Central memory CD8-positive, alpha-beta T cell (primary cell): ENCODE data around the gene RNF13.
"Not testable (repeated sequence)": the region's sequence is repeated elsewhere in the genome, so short reads cannot be mapped to it uniquely, and the experiment has no call there.

Experiments used
- ATAC-seq: fragments of 150-1000 bp; cut with Tn5 transposase; replicated peaks from 2 replicates; pipeline ENCODE4 v1.10.0; 2022; ENCODE audit warnings: mild to moderate bottlenecking, moderate FRiP score, moderate number of reproducible peaks; ENCODE audit not compliant: poor library complexity, severe bottlenecking; ENCODE audit errors: extremely low read depth
- DNase-seq, 2 donors: peaks; one replicate each; pipeline ENCODE4 v3.0.0; 2021; ENCODE audit warnings: low spot score in 2 of 2
- H3K27ac Mint-ChIP-seq: one replicate; pipeline ENCODE4 v1.8.0; 2022; ENCODE audit warnings: low read depth, mild to moderate bottlenecking, moderate library complexity, mixed read lengths
- H3K27me3 Mint-ChIP-seq: one replicate; pipeline ENCODE4 v1.8.0; 2022; ENCODE audit warnings: mixed read lengths
- H3K36me3 Mint-ChIP-seq: one replicate; pipeline ENCODE4 v1.8.0; 2022; ENCODE audit warnings: mild to moderate bottlenecking, moderate library complexity, mixed read lengths; ENCODE audit not compliant: insufficient read depth
- H3K4me1 Mint-ChIP-seq: one replicate; pipeline ENCODE4 v1.8.0; 2022; ENCODE audit warnings: mixed read lengths
- H3K4me3 Mint-ChIP-seq: one replicate; pipeline ENCODE4 v1.8.0; 2022; ENCODE audit warnings: mild to moderate bottlenecking, moderate library complexity, mixed read lengths
- H3K9me3 Mint-ChIP-seq: one replicate; pipeline ENCODE4 v1.8.0; 2022; ENCODE audit warnings: mixed read lengths

RNF13 gene

GRCh38 chr3:149970716-149971402 is 157.8 kb downstream of the RNF13 start, which contains the start of gene PFN2:
Gene PFN2 (minus strand): TSS chr3:149970895. CDS start chr3:149970856, 39 bp downstream.
- DNase-seq, result peak; percentile 35 to 40
- peak; percentile 57 for ATAC-seq
- H3K27me3 Mint-ChIP-seq, result peaks cover 20% of the 10 kb centered on the region

GRCh38 chr3:149971403-149972075 is 158.5 kb downstream of the RNF13 start:
- peaks cover 20% of the 10 kb centered on the region for H3K27me3 Mint-ChIP-seq
- no peaks in the 10 kb centered on the region for H3K9me3 Mint-ChIP-seq
- peak; percentile 5 for ATAC-seq
- no peak for DNase-seq
- peaks cover 6% of the 10 kb centered on the region for H3K36me3 Mint-ChIP-seq
- H3K4me1 Mint-ChIP-seq, result peaks cover 19% of the 10 kb centered on the region
- peak overlapping the region; percentile 89 for H3K4me3 Mint-ChIP-seq
- H3K27ac Mint-ChIP-seq, result peak overlapping the region; percentile 75

More at GRCh38 chr3:149970716-149971402, 157.8 kb downstream of the RNF13 start, which contains the start of gene PFN2:
- H3K36me3 Mint-ChIP-seq, result peaks cover 6% of the 10 kb centered on the region
- H3K4me1 Mint-ChIP-seq, result peaks cover 19% of the 10 kb centered on the region
- peak within 1 kb of the TSS; percentile 75 for H3K27ac Mint-ChIP-seq
- H3K9me3 Mint-ChIP-seq, result no peaks in the 10 kb centered on the region
- H3K4me3 Mint-ChIP-seq, result peak within 1 kb of the TSS; percentile 89

GRCh38 chr3:149975919-149976318 is 162.9 kb downstream of the RNF13 start:
- Mint-ChIP-seq H3K4me3 (no peak overlapping the region), H3K36me3 (peaks cover 5% of the 10 kb centered on the region), H3K27ac (no peak overlapping the region), H3K27me3 (peaks cover 20% of the 10 kb centered on the region), H3K9me3 (no peaks in the 10 kb centered on the region), H3K4me1 (peaks cover 7% of the 10 kb centered on the region)
- DNase-seq (no peak), ATAC-seq (no peak)

- Mint-ChIP-seq H3K4me1 (no peaks in the 10 kb centered on the region), H3K9me3 (no peaks in the 10 kb centered on the region), H3K4me3 (no peak overlapping the region), H3K27ac (no peak overlapping the region), H3K27me3 (peaks cover 10% of the 10 kb centered on the region), H3K36me3 (no peaks in the 10 kb centered on the region)
- no peak for DNase-seq
- ATAC-seq, result no peak
Observed at GRCh38 chr3:149977386-149977785, 164.4 kb downstream of the RNF13 start.

GRCh38 chr3:149981979-149982378 is 169.0 kb downstream of the RNF13 start:
- H3K27ac Mint-ChIP-seq, H3K4me1 Mint-ChIP-seq, H3K9me3 Mint-ChIP-seq, H3K4me3 Mint-ChIP-seq, H3K36me3 Mint-ChIP-seq, DNase-seq: not testable (repeated sequence)
- peaks cover 19% of the 10 kb centered on the region for H3K27me3 Mint-ChIP-seq
- ATAC-seq, result peak; percentile 36

- not testable (repeated sequence) for H3K9me3 Mint-ChIP-seq, H3K27ac Mint-ChIP-seq
Observed at GRCh38 chr3:149983053-149983452, 170.0 kb downstream of the RNF13 start.

GRCh38 chr3:149983628-149984027 is 170.6 kb downstream of the RNF13 start:
- Mint-ChIP-seq H3K27me3 (peaks cover 33% of the 10 kb centered on the region), H3K4me3 (no peak overlapping the region), H3K9me3 (no peaks in the 10 kb centered on the region), H3K4me1 (no peaks in the 10 kb centered on the region), H3K27ac (no peak overlapping the region), H3K36me3 (no peaks in the 10 kb centered on the region)
- DNase-seq (no peak), ATAC-seq (no peak)

More at GRCh38 chr3:149983053-149983452, 170.0 kb downstream of the RNF13 start:
- not testable (repeated sequence) for H3K36me3 Mint-ChIP-seq, H3K4me1 Mint-ChIP-seq, DNase-seq, ATAC-seq, H3K4me3 Mint-ChIP-seq
- peaks cover 29% of the 10 kb centered on the region for H3K27me3 Mint-ChIP-seq

GRCh38 chr3:149989307-149989706 is 176.3 kb downstream of the RNF13 start:
- no peaks in the 10 kb centered on the region for H3K4me1 Mint-ChIP-seq
- H3K36me3 Mint-ChIP-seq, result no peaks in the 10 kb centered on the region
- ATAC-seq (no peak), DNase-seq (no peak)
- peaks cover 7% of the 10 kb centered on the region for H3K9me3 Mint-ChIP-seq
- H3K27me3 Mint-ChIP-seq, result peaks cover 58% of the 10 kb centered on the region
- H3K4me3 Mint-ChIP-seq, result no peak overlapping the region
- H3K27ac Mint-ChIP-seq, result no peak overlapping the region

- ATAC-seq (no peak), DNase-seq (no peak)
- H3K4me3 Mint-ChIP-seq, result no peak overlapping the region
- H3K9me3 Mint-ChIP-seq, result peaks cover 17% of the 10 kb centered on the region
- peaks cover 66% of the 10 kb centered on the region for H3K27me3 Mint-ChIP-seq
- no peaks in the 10 kb centered on the region for H3K36me3 Mint-ChIP-seq
- no peaks in the 10 kb centered on the region for H3K4me1 Mint-ChIP-seq
- no peak overlapping the region for H3K27ac Mint-ChIP-seq
Observed at GRCh38 chr3:149990423-149990948, 177.5 kb downstream of the RNF13 start.

- Mint-ChIP-seq H3K4me3 (no peak overlapping the region), H3K9me3 (peaks cover 21% of the 10 kb centered on the region), H3K27ac (no peak overlapping the region), H3K36me3 (no peaks in the 10 kb centered on the region), H3K4me1 (no peaks in the 10 kb centered on the region), H3K27me3 (peaks cover 63% of the 10 kb centered on the region)
- ATAC-seq, result no peak
- no peak for DNase-seq
Observed at GRCh38 chr3:149992416-149993058, 179.5 kb downstream of the RNF13 start.

GRCh38 chr3:149998946-149999345 is 185.9 kb downstream of the RNF13 start:
- no peaks in the 10 kb centered on the region for H3K4me1 Mint-ChIP-seq
- DNase-seq (no peak), ATAC-seq (no peak)

GRCh38 chr3:149999421-149999820 is 186.4 kb downstream of the RNF13 start:
- ATAC-seq, result no peak
- H3K36me3 Mint-ChIP-seq, result no peaks in the 10 kb centered on the region
- no peak overlapping the region for H3K4me3 Mint-ChIP-seq
- H3K4me1 Mint-ChIP-seq, result no peaks in the 10 kb centered on the region
- no peak overlapping the region for H3K27ac Mint-ChIP-seq
- H3K9me3 Mint-ChIP-seq, result peaks cover 20% of the 10 kb centered on the region
- peaks cover 66% of the 10 kb centered on the region for H3K27me3 Mint-ChIP-seq
- DNase-seq, result no peak

More at GRCh38 chr3:149998946-149999345, 185.9 kb downstream of the RNF13 start:
- no peak overlapping the region for H3K4me3 Mint-ChIP-seq
- no peaks in the 10 kb centered on the region for H3K36me3 Mint-ChIP-seq
- H3K27me3 Mint-ChIP-seq, result peaks cover 69% of the 10 kb centered on the region
- H3K27ac Mint-ChIP-seq, result no peak overlapping the region
- peaks cover 20% of the 10 kb centered on the region for H3K9me3 Mint-ChIP-seq
